GM10266 (cell line): ENCODE results near the gene CALD1.

Experiments
- DNase-seq: peaks from one replicate; pipeline ENCODE4 v3.0.0; 2012; ENCODE audit errors: extremely low spot score
- TF ChIP-seq, protein P1 (sequence below): IDR thresholded peaks from 2 replicates; pipeline ENCODE4 v1.5.1; 2012; ENCODE audit warnings: mild to moderate bottlenecking, low read depth; ENCODE audit not compliant: control insufficient read depth, insufficient read depth; ENCODE audit errors: missing control alignments

Gene CALD1

DNA sequence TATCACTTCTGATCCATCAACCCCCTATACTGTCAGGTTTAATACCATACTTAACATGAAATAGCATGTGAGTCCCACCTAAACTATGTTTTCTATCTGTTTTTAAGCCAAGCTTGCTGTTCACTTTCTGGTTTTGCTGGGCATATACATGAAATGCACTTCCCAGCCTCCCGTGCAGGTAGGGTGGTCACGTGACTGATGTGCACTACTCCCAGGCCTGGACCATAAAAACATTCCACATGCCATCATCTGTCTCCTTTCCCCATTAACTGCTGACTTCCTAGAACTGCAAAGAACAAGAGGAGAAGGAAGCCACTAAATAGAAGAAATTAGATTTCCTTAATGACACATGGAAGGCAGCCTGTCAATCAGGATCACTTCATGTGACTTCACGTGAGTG is 40.1 kb upstream of the CALD1 start:
- no peak for DNase-seq
- TF ChIP-seq, protein P1, sequence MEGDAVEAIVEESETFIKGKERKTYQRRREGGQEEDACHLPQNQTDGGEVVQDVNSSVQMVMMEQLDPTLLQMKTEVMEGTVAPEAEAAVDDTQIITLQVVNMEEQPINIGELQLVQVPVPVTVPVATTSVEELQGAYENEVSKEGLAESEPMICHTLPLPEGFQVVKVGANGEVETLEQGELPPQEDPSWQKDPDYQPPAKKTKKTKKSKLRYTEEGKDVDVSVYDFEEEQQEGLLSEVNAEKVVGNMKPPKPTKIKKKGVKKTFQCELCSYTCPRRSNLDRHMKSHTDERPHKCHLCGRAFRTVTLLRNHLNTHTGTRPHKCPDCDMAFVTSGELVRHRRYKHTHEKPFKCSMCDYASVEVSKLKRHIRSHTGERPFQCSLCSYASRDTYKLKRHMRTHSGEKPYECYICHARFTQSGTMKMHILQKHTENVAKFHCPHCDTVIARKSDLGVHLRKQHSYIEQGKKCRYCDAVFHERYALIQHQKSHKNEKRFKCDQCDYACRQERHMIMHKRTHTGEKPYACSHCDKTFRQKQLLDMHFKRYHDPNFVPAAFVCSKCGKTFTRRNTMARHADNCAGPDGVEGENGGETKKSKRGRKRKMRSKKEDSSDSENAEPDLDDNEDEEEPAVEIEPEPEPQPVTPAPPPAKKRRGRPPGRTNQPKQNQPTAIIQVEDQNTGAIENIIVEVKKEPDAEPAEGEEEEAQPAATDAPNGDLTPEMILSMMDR = no peak

DNA sequence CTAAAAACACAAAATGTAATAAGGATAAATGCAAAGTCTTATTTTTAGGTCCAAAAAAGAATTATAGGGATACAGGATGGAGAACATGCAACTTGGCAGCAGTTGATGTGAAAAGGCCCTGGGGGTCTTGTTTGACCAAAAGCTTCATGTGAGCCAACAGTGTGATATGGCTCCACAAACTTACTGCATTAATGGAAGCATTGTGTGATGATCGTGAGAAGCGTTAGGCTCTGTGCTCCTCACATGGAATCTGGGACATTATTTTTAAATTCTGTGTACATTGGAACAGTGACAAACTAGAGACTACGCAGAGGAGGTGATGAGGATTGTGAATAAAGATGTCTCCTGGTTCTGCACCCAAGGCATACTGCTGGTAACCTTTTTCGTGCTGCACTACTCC is 39.1 kb upstream of the CALD1 start:
- TF ChIP-seq, protein P1 = no peak
- DNase-seq = no peak

DNA sequence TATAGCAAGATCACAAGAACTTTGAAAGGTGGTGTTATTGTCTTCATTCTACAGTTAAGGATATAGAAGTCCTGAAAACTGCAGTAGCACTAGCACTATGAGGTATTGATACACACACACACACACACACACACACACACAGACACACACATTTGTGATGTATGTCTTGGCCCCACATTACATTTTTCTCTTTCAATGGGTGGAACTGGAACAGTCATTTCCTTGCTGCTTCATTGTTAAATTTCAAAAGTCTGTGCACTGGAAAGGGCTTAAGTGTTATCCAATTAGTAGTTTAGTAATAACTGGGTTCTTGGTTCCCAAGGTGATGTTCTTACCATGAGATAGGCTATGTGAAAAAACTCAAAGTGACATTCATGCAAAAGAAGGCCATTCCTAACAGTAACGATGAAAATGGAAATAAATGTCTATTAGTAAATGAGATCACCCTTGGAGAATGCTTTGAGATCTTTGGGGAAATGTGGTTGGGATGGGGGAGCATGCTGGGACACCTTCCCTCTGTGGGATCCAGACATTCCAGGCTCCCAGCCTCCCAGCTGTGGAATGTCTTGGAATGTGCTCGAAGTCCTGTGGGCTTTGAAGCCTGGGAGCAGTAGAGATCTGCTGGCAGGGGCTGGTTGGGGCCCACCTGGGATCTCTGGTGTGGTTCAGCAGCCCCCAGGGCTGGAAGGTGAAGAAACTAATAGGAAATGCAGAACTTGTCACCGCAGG is 37.4 kb upstream of the CALD1 start:
- TF ChIP-seq, protein P1 = no peak
- no peak for DNase-seq

DNA sequence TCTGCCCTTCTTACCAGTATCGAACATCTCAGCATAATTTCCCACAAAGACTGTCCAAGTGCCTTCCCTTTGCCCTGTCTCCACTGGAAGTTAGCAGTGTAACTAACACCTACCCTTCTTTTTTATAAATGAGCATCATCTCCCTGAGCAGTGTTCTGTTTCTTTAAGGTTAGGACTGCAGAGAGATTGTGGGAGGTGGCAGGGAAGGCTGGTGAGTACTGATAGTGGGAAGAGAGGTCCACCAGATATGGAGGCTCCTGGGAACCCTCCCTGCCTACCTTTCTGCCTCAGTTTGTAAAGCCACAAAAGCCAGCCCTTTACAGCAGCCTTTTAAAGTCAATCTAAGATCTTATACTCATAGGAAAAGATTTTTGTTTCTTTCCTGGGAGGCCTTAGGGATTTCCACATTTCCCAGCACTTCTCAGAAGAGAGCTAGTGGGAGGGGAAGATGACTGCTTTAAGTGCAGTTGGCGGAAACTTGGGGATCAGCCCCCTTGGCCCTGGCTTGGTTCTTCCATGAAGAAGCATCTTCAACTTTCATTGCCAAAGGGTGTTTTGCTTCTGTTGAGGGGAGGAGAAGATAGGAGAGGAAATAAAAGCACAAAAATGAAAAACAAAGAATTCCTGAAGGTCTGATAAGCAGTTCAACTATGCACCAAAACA is 36.6 kb upstream of the CALD1 start:
- no peak for DNase-seq
- TF ChIP-seq, protein P1 = no peak

DNA sequence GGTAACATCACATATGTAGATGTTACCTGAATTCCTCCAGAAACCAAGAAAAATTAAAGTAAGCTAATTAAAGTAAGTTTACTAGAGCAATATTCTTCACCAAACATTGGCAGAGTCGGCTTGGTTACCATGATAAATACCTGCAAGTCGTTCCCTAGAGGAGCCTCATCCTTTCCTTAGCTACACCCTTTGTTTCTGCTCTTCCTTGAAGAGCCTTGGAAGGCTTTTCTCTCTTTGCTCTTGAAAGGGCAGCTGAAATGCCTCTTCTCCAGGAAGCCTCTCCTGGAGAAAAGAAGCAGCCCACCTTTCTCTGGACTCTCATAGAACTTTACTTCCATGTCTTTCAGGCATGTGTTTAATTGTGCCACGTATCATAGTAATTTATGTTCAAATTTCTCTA is 34.9 kb upstream of the CALD1 start:
- no peak for DNase-seq
- TF ChIP-seq, protein P1 = no peak

DNA sequence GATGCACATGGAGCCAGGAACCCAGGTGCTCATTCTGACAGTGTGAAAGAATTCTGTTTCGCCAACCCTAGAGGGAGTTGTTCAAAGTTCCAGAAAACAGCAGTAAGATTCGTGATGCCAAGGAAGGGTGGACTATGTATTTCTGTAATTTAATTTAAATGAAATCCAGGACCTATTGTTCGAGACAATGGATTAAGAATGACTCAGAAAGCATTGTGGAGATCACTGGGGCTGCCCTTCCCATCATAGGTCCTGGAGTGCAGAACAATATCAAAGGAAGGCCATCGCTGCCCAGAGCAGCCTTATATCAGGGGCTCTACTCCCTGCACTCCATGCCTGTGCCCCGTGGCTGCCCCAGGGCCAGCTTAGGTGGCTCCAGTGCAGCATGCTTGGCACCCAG is 32.1 kb upstream of the CALD1 start:
- no peak for DNase-seq
- TF ChIP-seq, protein P1 = no peak

DNA sequence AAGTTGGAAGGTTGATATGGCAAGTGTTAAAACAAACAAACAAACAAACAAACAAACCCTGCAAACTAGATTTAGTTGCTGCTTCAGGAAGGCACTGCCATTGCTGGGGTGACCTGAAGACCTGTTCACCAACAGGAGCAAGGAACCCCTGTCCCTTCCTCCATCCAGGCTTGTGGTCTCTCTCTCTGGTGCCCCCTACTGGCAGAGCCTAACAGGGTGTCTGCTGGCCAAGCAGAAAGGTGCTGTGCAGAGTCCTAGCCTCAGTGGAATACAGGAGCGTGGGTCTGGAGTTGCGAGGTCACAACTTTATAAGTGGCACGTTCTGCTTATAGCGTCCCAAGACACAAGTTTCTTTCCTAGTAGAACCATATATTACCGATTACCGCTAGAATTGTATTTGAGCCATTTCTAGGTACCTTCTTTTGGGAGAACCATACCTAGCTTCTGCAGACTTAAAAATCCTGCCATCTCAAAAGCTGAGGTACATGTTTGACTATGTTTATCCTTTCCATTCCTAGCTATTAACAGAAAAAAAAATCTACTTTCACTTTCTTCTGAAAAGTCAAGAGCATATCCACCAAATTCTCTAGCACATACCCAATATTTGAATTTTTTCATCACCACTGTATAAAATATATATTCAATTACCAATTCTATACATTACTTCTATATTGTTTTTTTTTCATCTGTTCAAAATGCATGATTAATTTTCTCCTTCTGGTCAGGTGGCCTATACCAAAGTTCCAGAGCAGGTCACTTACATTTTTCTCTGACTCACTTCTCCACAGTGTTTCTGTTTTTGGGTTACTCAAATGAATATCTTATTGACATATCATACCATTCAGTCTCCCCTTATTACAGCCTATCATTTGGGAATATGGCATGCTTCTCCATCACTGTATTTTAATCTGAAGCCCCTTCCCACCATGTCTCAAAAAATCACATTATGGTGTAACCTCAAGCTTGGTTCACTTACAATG is 29.1 kb upstream of the CALD1 start:
- DNase-seq = peak; percentile 59
- TF ChIP-seq, protein P1 = peak; percentile 85
